IMR-90 (cell line): Measurements from ENCODE around the gene TMEM179.

ENCODE experiments used
- BHLHE40 ChIP-seq: fragments of 150-350 bp; IDR thresholded peaks from 2 replicates; pipeline ENCODE4 v1.6.1; 2016; ENCODE audit warnings: mild to moderate bottlenecking, low read depth, low read length
- CEBPB ChIP-seq: IDR thresholded peaks from 2 replicates; pipeline ENCODE4 v1.6.1; 2012; ENCODE audit warnings: low read depth, low read length, improper control_type of control experiment
- CTCF ChIP-seq: conservative IDR thresholded peaks from 2 replicates; pipeline ENCODE4 v1.5.1; 2012; ENCODE audit warnings: mild to moderate bottlenecking, low read depth, low read length, improper control_type of control experiment
- ELK1 ChIP-seq: fragments of 150-350 bp; IDR thresholded peaks from 2 replicates; pipeline ENCODE4 v1.6.1; 2016; ENCODE audit warnings: low read depth, mild to moderate bottlenecking, low read length, moderate library complexity, borderline replicate concordance
- FOS ChIP-seq: fragments of 150-350 bp; IDR thresholded peaks from 2 replicates; pipeline ENCODE4 v1.6.1; 2016; ENCODE audit warnings: low read depth, low read length
- MAFK ChIP-seq: IDR thresholded peaks from 2 replicates; pipeline ENCODE4 v1.6.1; 2012; ENCODE audit warnings: low read depth, low read length, improper control_type of control experiment
- MAZ ChIP-seq: IDR thresholded peaks from 2 replicates; pipeline ENCODE4 v1.6.1; 2012; ENCODE audit warnings: low read depth, mild to moderate bottlenecking, low read length, improper control_type of control experiment, moderate library complexity, borderline replicate concordance
- NFE2L2 ChIP-seq: fragments of 150-350 bp; IDR thresholded peaks from 2 replicates; pipeline ENCODE4 v1.6.1; 2016; ENCODE audit warnings: low read depth, mild to moderate bottlenecking, low read length
- POLR2A ChIP-seq: IDR thresholded peaks from 2 replicates; pipeline ENCODE4 v1.6.1; 2012; ENCODE audit warnings: mild to moderate bottlenecking, low read depth, low read length
- RAD21 ChIP-seq: IDR thresholded peaks from 2 replicates; pipeline ENCODE4 v1.6.1; 2012; ENCODE audit warnings: low read length, improper control_type of control experiment
- RCOR1 ChIP-seq: IDR thresholded peaks from 2 replicates; pipeline ENCODE4 v1.6.1; 2012; ENCODE audit warnings: mild to moderate bottlenecking, low read length, improper control_type of control experiment; ENCODE audit not compliant: insufficient replicate concordance
- RFX5 ChIP-seq: IDR thresholded peaks from 2 replicates; pipeline ENCODE4 v1.8.0; 2012; ENCODE audit warnings: low read depth, mild to moderate bottlenecking, low read length, moderate library complexity
- SMC3 ChIP-seq: fragments of 150-350 bp; IDR thresholded peaks from 2 replicates; pipeline ENCODE4 v1.6.1; 2016; ENCODE audit warnings: low read depth, mild to moderate bottlenecking, antibody characterized with exemption, low read length, moderate library complexity
- USF2 ChIP-seq: fragments of 150-350 bp; IDR thresholded peaks from 2 replicates; pipeline ENCODE4 v1.6.1; 2017; ENCODE audit warnings: mild to moderate bottlenecking, antibody characterized with exemption, low read length, low read depth

GRCh38 chr14:104576232-104576969, 28.2 kb downstream of the TMEM179 start:
- TF ChIP-seq CTCF (no peak), MAFK (no peak), SMC3 (no peak), POLR2A (no peak), RAD21 (no peak), USF2 (no peak), NFE2L2 (no peak), CEBPB (no peak), RCOR1 (no peak), MAZ (no peak), FOS (no peak), BHLHE40 (no peak), ELK1 (no peak), RFX5 (no peak)
